ENCODE data around the gene STRAP. TPM values are rescaled to one million over a fixed set of nuclear protein-coding genes. Genes with fewer than 3 reads are reported as not detected.

STRAP gene
- total and polyA plus RNA-seq, 2 of the 4 experiments (the other 2 are of a cell fraction), result 82.1 to 98.1 TPM

DNA sequence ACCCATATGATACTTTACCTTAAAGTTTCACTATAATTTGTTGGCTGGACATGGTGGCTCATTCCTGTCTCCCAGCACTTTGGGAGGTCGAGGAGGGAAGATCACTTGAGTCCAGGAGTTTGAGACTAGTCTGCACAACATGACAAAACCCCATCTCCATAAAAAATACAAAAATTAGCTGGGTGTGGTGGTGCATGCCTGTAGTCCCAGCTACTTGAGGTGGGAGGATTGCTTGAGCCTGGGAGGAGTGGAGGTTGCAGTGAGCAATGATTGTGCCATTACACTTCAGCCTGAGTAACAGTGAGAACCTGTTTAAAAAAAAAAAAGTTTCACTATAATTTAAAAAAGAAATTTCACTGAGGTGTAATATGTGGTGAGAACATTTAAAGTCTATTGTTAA is 50.1 kb downstream of the STRAP start:
- Histone ChIP-seq H2AFZ (replicated peaks; ENCODE audit: low read length, poor library complexity) (no peak overlapping the region), H2BK5ac (ENCODE audit: low read depth, low read length, poor library complexity, severe bottlenecking) (no peak overlapping the region), H2BK15ac (ENCODE audit: low read depth, low read length) (no peak overlapping the region), H3K23ac (ENCODE audit: low read depth, low read length) (no peak overlapping the region), H3K9me1 (ENCODE audit: insufficient read depth, low read length) (peaks cover 3% of the 10 kb centered on the region), H3K4me2 (ENCODE audit: low read depth, low read length) (no peak overlapping the region), H3K4me1 (ENCODE audit: control insufficient read depth, insufficient read depth, low read length) (peaks cover 4% of the 10 kb centered on the region; the same call in 1 of the 2 replicates), H4K8ac (ENCODE audit: low read depth in 2 of 2, low read length in 2 of 2) (no peak overlapping the region), H2BK20ac (ENCODE audit: low read depth, low read length) (no peak overlapping the region), H2AK9ac (replicated peaks; ENCODE audit: low read depth, low read length, poor library complexity) (no peak overlapping the region), H4K5ac (ENCODE audit: low read depth, low read length) (no peak overlapping the region), H3K9me3 (ENCODE audit: control insufficient read depth, insufficient read depth, low read length) (no peaks in the 10 kb centered on the region), H4K91ac (ENCODE audit: insufficient read depth, low read depth, low read length) (no peak overlapping the region), H2AK5ac (ENCODE audit: low read depth, low read length) (no peak overlapping the region), H3K56ac (ENCODE audit: extremely low read depth, insufficient read depth, low read length) (no peak overlapping the region), H3K9ac (ENCODE audit: low read depth, low read length) (no peak overlapping the region), H3K36me3 (ENCODE audit: control insufficient read depth, insufficient read depth, low read length) (no peaks in the 10 kb centered on the region), H4K20me1 (ENCODE audit: insufficient read depth, low read length) (no peaks in the 10 kb centered on the region), H3K4me3 (ENCODE audit: insufficient read depth, low read depth, low read length) (no peak overlapping the region), H3K14ac (replicated peaks; ENCODE audit: low read depth, low read length) (no peak overlapping the region), H3K27ac (ENCODE audit: insufficient read depth, low read length) (no peak overlapping the region), H3K4ac (ENCODE audit: low read depth, low read length) (0 out of 2 replicates have a peak overlapping the region, but pooled peaks have one; percentile 4), H2BK120ac (ENCODE audit: low read depth, low read length) (no peak overlapping the region), H3K27me3 (ENCODE audit: control insufficient read depth, insufficient read depth, low read length) (no peaks in the 10 kb centered on the region), H3K18ac (ENCODE audit: low read depth, low read length) (no peak overlapping the region), H3K79me1 (ENCODE audit: low read depth in 1 of 2, low read length in 2 of 2) (peaks cover 30 to 53% of the 10 kb centered on the region in 2 experiments)
- in situ Hi-C loops (cut with MboI; ENCODE audit: low sequenced_read_pairs) (no loop called here), dilution Hi-C loops (cut with HindIII; ENCODE audit: low sequenced_read_pairs, unreplicated experiment) (no loop called here), intact Hi-C loops (cut with micrococcal nuclease) (no loop called here)
- DNase-seq, result no peak
- BruUV-seq (replicated peaks), result no TSS peak
- no CpG with 5 or more reads among the region's 1 CpG for WGBS, 2 experiments (ENCODE audit: extremely low coverage in 2 of 2, insufficient read length in 1 of 2)
- CTCF ChIA-PET, result interaction anchor here (0.6 kb wide), 1 partner anchor 1613 kb away, joined by 4 read pairs; no protein-coding TSS in a partner anchor
- POLR2A ChIA-PET (ENCODE audit: unreplicated experiment), result no interaction called here
- no peak for ATAC-seq (ENCODE audit: low read depth)
- TF ChIP-seq NFE2L2 (IDR thresholded peaks at IDR 0.05; ENCODE audit: low read depth, low read length) (no peak), POLR2A (IDR thresholded peaks at IDR 0.05; ENCODE audit: low read depth, low read length) (no peak), SMC3 (IDR thresholded peaks at IDR 0.05; ENCODE audit: low read depth, low read length) (no peak), CEBPB (IDR thresholded peaks at IDR 0.05; ENCODE audit: low read depth, low read length) (no peak), MXI1 (IDR thresholded peaks at IDR 0.05; ENCODE audit: borderline replicate concordance, low read depth, low read length) (no peak), MAZ (IDR thresholded peaks at IDR 0.05; ENCODE audit: borderline replicate concordance, low read depth, low read length) (no peak), FOS (IDR thresholded peaks at IDR 0.05; ENCODE audit: low read depth, low read length) (no peak), RCOR1 (IDR thresholded peaks at IDR 0.05; ENCODE audit: insufficient replicate concordance, low read length) (no peak), BHLHE40 (IDR thresholded peaks at IDR 0.05; ENCODE audit: low read depth, low read length) (no peak)
- TF ChIP-seq, protein P1, sequence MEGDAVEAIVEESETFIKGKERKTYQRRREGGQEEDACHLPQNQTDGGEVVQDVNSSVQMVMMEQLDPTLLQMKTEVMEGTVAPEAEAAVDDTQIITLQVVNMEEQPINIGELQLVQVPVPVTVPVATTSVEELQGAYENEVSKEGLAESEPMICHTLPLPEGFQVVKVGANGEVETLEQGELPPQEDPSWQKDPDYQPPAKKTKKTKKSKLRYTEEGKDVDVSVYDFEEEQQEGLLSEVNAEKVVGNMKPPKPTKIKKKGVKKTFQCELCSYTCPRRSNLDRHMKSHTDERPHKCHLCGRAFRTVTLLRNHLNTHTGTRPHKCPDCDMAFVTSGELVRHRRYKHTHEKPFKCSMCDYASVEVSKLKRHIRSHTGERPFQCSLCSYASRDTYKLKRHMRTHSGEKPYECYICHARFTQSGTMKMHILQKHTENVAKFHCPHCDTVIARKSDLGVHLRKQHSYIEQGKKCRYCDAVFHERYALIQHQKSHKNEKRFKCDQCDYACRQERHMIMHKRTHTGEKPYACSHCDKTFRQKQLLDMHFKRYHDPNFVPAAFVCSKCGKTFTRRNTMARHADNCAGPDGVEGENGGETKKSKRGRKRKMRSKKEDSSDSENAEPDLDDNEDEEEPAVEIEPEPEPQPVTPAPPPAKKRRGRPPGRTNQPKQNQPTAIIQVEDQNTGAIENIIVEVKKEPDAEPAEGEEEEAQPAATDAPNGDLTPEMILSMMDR (conservative IDR thresholded peaks at IDR 0.05; ENCODE audit: low read depth, low read length), result no peak
- TF ChIP-seq, protein P2, sequence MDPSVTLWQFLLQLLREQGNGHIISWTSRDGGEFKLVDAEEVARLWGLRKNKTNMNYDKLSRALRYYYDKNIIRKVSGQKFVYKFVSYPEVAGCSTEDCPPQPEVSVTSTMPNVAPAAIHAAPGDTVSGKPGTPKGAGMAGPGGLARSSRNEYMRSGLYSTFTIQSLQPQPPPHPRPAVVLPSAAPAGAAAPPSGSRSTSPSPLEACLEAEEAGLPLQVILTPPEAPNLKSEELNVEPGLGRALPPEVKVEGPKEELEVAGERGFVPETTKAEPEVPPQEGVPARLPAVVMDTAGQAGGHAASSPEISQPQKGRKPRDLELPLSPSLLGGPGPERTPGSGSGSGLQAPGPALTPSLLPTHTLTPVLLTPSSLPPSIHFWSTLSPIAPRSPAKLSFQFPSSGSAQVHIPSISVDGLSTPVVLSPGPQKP (IDR thresholded peaks at IDR 0.05; ENCODE audit: borderline replicate concordance, low read depth, low read length), result no peak
- TF ChIP-seq, protein P3, sequence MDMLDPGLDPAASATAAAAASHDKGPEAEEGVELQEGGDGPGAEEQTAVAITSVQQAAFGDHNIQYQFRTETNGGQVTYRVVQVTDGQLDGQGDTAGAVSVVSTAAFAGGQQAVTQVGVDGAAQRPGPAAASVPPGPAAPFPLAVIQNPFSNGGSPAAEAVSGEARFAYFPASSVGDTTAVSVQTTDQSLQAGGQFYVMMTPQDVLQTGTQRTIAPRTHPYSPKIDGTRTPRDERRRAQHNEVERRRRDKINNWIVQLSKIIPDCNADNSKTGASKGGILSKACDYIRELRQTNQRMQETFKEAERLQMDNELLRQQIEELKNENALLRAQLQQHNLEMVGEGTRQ (IDR thresholded peaks at IDR 0.05; ENCODE audit: low read depth, low read length), result no peak

Measured in IMR-90 (cell line).